A549 (cell line): ENCODE results near the gene PDE4D.

Source experiments
- BHLHE40 ChIP-seq: IDR thresholded peaks from 2 replicates; pipeline ENCODE4 v1.6.1; 2012; ENCODE audit warnings: low read depth, low read length, inconsistent platforms
- CEBPB ChIP-seq, 2 experiments: fragments of >200 bp in 1 of 2; sonication (Bioruptor Twin) in 1 of 2; formaldehyde crosslinking in 1 of 2; IDR thresholded peaks; 2 replicates each; pipeline ENCODE4 v1.6.1; 2012 to 2016
- ESRRA ChIP-seq: fragments of 150-350 bp; IDR thresholded peaks from 2 replicates; pipeline ENCODE4 v1.6.1; 2014; ENCODE audit warnings: mild to moderate bottlenecking, low read length, borderline replicate concordance
- GATA3 ChIP-seq: IDR thresholded peaks from 2 replicates; pipeline ENCODE4 v1.6.1; 2012; ENCODE audit warnings: borderline replicate concordance
- KDM1A ChIP-seq: fragments of 200-600 bp; sonication (generic); IDR thresholded peaks from 2 replicates; pipeline ENCODE4 v1.6.1; 2016; ENCODE audit warnings: low read depth, mild to moderate bottlenecking
- MYC ChIP-seq: IDR thresholded peaks from 2 replicates; pipeline ENCODE4 v1.6.1; 2012; ENCODE audit warnings: mild to moderate bottlenecking, inconsistent platforms, low read length, improper control_type of control experiment, borderline replicate concordance
- POLR2A ChIP-seq: IDR thresholded peaks from 2 replicates; pipeline ENCODE4 v1.6.1; 2012; ENCODE audit warnings: mild to moderate bottlenecking, low read length
- TF ChIP-seq, protein P1 (sequence below): fragments of >200 bp; sonication (Bioruptor Twin); formaldehyde crosslinking; IDR thresholded peaks from 3 replicates; pipeline ENCODE4 v1.5.1; 2016

- TF ChIP-seq, protein P1, sequence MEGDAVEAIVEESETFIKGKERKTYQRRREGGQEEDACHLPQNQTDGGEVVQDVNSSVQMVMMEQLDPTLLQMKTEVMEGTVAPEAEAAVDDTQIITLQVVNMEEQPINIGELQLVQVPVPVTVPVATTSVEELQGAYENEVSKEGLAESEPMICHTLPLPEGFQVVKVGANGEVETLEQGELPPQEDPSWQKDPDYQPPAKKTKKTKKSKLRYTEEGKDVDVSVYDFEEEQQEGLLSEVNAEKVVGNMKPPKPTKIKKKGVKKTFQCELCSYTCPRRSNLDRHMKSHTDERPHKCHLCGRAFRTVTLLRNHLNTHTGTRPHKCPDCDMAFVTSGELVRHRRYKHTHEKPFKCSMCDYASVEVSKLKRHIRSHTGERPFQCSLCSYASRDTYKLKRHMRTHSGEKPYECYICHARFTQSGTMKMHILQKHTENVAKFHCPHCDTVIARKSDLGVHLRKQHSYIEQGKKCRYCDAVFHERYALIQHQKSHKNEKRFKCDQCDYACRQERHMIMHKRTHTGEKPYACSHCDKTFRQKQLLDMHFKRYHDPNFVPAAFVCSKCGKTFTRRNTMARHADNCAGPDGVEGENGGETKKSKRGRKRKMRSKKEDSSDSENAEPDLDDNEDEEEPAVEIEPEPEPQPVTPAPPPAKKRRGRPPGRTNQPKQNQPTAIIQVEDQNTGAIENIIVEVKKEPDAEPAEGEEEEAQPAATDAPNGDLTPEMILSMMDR: no peak
- TF ChIP-seq BHLHE40 (no peak), MYC (no peak), ESRRA (no peak), POLR2A (no peak), KDM1A (no peak), GATA3 (no peak), CEBPB (IDR thresholded peaks at IDR 0.05) (no peak)
Observed at GRCh38 chr5:59282726-59283125, 610.8 kb downstream of the PDE4D start.
